SK-N-SH (cell line): Measurements from ENCODE around the gene POU6F2. TPM values are rescaled to one million over a fixed set of nuclear protein-coding genes. Genes with fewer than 3 reads are reported as not detected.

Experiments
- CTCF ChIA-PET: fragments of 300-600, 350-600 bp; formaldehyde crosslinking; extraction: SDS; loops from one replicate; lab custom pipeline; 2021; lab: Yijun Ruan, JAX
- POLR2A ChIA-PET: fragments of 350-600 bp; sonication (Branson Sonifier 250); formaldehyde crosslinking; extraction: SDS; loops from one replicate; lab custom pipeline; 2020; ENCODE audit warnings: antibody characterized with exemption, inconsistent platforms; lab: Yijun Ruan, JAX
- DNase-seq: peaks from one replicate; pipeline ENCODE4 v3.0.0; 2012
- H2AFZ ChIP-seq: fragments of 200-600 bp; sonication (generic); 2 replicates; pipeline ENCODE4 v1.8.1; 2016; ENCODE audit warnings: antibody characterized with exemption, mild to moderate bottlenecking, low read depth
- H3F3A ChIP-seq: fragments of 200-600 bp; sonication (generic); replicated peaks from 2 replicates; pipeline ENCODE3; 2016; ENCODE audit warnings: antibody characterized with exemption, mild to moderate bottlenecking; ENCODE audit not compliant: insufficient read depth
- H3K27ac ChIP-seq, 2 experiments: fragments of 200-500 bp in 1 of 2; fragments of 200-600 bp in 1 of 2; sonication (Bioruptor generic) in 1 of 2; sonication (generic), shearing (Covaris generic) in 1 of 2; 2 replicates each; pipeline versions ENCODE4 v1.5.1 to v1.6.1; 2014 to 2016; ENCODE audit warnings: low read depth in 2 of 2, inconsistent platforms in 1 of 2, low read length in 1 of 2, mild to moderate bottlenecking in 1 of 2, mixed read lengths in 1 of 2
- H3K27me3 ChIP-seq: fragments of 200-600 bp; sonication (generic), shearing (Covaris generic); 2 replicates; pipeline ENCODE4 v1.6.1; 2016; ENCODE audit warnings: mixed run types; ENCODE audit not compliant: insufficient read depth
- H3K36me3 ChIP-seq, 2 experiments: fragments of 200-500 bp in 1 of 2; fragments of 200-600 bp in 1 of 2; sonication (Bioruptor generic) in 1 of 2; sonication (generic) in 1 of 2; replicated peaks in 1 of 2; 2 replicates each; pipeline versions ENCODE3 to v1.5.1; 2014 to 2016; ENCODE audit warnings: low read length in 1 of 2, mild to moderate bottlenecking in 1 of 2; ENCODE audit not compliant: insufficient read depth in 2 of 2, control insufficient read depth in 1 of 2
- H3K4me1 ChIP-seq, 2 experiments: fragments of 200-500 bp in 1 of 2; fragments of 200-600 bp in 1 of 2; sonication (Bioruptor generic) in 1 of 2; sonication (generic), shearing (Covaris generic) in 1 of 2; 2 replicates each; pipeline versions ENCODE4 v1.5.1 to v1.6.1; 2014 to 2016; ENCODE audit warnings: low read depth in 1 of 2, low read length in 1 of 2, mixed run types in 1 of 2; ENCODE audit not compliant: insufficient read depth in 2 of 2, control insufficient read depth in 1 of 2
- H3K4me2 ChIP-seq: fragments of 200-600 bp; sonication (generic), shearing (Covaris generic); 2 replicates; pipeline ENCODE4 v1.6.1; 2017; ENCODE audit warnings: mixed run types
- H3K4me3 ChIP-seq, 2 experiments: fragments of 200-500 bp in 1 of 2; fragments of 200-600 bp in 1 of 2; sonication (Bioruptor generic) in 1 of 2; sonication (generic), shearing (Covaris generic) in 1 of 2; 2 replicates each; pipeline versions ENCODE4 v1.5.1 to v1.8.1; 2014 to 2016; ENCODE audit warnings: low read depth in 2 of 2, inconsistent platforms in 1 of 2, low read length in 1 of 2, mild to moderate bottlenecking in 1 of 2, mixed read lengths in 1 of 2, moderate library complexity in 1 of 2
- H3K79me2 ChIP-seq: fragments of 200-600 bp; sonication (generic); 2 replicates; pipeline ENCODE4 v1.8.1; 2017; ENCODE audit warnings: mild to moderate bottlenecking; ENCODE audit not compliant: insufficient read depth
- H3K9ac ChIP-seq: fragments of 200-600 bp; sonication (generic); 2 replicates; pipeline ENCODE4 v1.6.1; 2017; ENCODE audit warnings: mixed run types
- H3K9me2 ChIP-seq: fragments of 200-600 bp; sonication (generic); 2 replicates; pipeline ENCODE4 v1.6.1; 2017; ENCODE audit warnings: mixed run types
- H3K9me3 ChIP-seq: fragments of 200-600 bp; sonication (generic); 2 replicates; pipeline ENCODE4 v1.6.1; 2017; ENCODE audit warnings: mixed run types, mild to moderate bottlenecking, moderate library complexity
- H4K20me1 ChIP-seq: fragments of 200-600 bp; sonication (generic); 2 replicates; pipeline ENCODE4 v1.6.1; 2017; ENCODE audit warnings: mild to moderate bottlenecking, mixed run types; ENCODE audit not compliant: insufficient read depth
- CHD2 ChIP-seq: fragments of 150-350 bp; IDR thresholded peaks from 2 replicates; pipeline ENCODE4 v1.6.1; 2018; ENCODE audit warnings: low read length; ENCODE audit not compliant: partially characterized antibody
- CTCF ChIP-seq: fragments of 200-600 bp; sonication (generic); IDR thresholded peaks from 2 replicates; pipeline ENCODE4 v1.6.1; 2017; ENCODE audit warnings: antibody characterized with exemption, mild to moderate bottlenecking, moderate library complexity
- EP300 ChIP-seq, 2 experiments: IDR thresholded peaks; 2 replicates each; pipeline versions ENCODE4 v1.4.0 to v1.6.1; 2012; ENCODE audit warnings: borderline replicate concordance in 1 of 2, low read depth in 1 of 2, low read length in 1 of 2
- FOSL2 ChIP-seq: IDR thresholded peaks from 2 replicates; pipeline ENCODE4 v1.4.0; 2012; ENCODE audit warnings: low read depth, mild to moderate bottlenecking, moderate library complexity, borderline replicate concordance
- FOXJ3 ChIP-seq: sonication (generic); formaldehyde crosslinking; IDR thresholded peaks from 2 replicates; pipeline ENCODE4 v1.5.1; 2020; ENCODE audit warnings: mild to moderate bottlenecking, missing genetic modification reagents
- FOXM1 ChIP-seq: IDR thresholded peaks from 2 replicates; pipeline ENCODE4 v1.4.0; 2012; ENCODE audit warnings: low read depth, mild to moderate bottlenecking
- GATA2 ChIP-seq: sonication (generic); formaldehyde crosslinking; IDR thresholded peaks from 2 replicates; pipeline ENCODE4 v1.5.0; 2020; ENCODE audit warnings: mild to moderate bottlenecking, missing genetic modification reagents
- IRF3 ChIP-seq: fragments of 150-350 bp; IDR thresholded peaks from 2 replicates; pipeline ENCODE4 v1.6.1; 2016; ENCODE audit warnings: mild to moderate bottlenecking, low read depth, low read length
- JUND ChIP-seq: IDR thresholded peaks from 2 replicates; pipeline ENCODE4 v1.4.0; 2012
- MAX ChIP-seq: IDR thresholded peaks from 2 replicates; pipeline ENCODE4 v1.4.0; 2012; ENCODE audit warnings: low read depth
- MEF2A ChIP-seq: IDR thresholded peaks from 2 replicates; pipeline ENCODE4 v1.4.0; 2012; ENCODE audit warnings: low read depth, borderline replicate concordance
- NRF1 ChIP-seq: IDR thresholded peaks from 2 replicates; pipeline ENCODE4 v1.6.1; 2012; ENCODE audit warnings: low read depth, mild to moderate bottlenecking, low read length
- POLR2AphosphoS5 ChIP-seq: IDR thresholded peaks from 2 replicates; pipeline ENCODE4 v1.6.1; 2012; ENCODE audit warnings: low read depth, low read length
- RCOR1 ChIP-seq: fragments of 150-350 bp; IDR thresholded peaks from 2 replicates; pipeline ENCODE4 v1.6.1; 2017; ENCODE audit warnings: antibody characterized with exemption, low read length
- RFX5 ChIP-seq: IDR thresholded peaks from 2 replicates; pipeline ENCODE4 v1.6.1; 2012; ENCODE audit warnings: mild to moderate bottlenecking, improper control_type of control experiment, low read length
- SIN3A ChIP-seq: IDR thresholded peaks from 2 replicates; pipeline ENCODE4 v1.6.1; 2012; ENCODE audit warnings: low read depth, mild to moderate bottlenecking, low read length, moderate library complexity, borderline replicate concordance
- TAF1 ChIP-seq: IDR thresholded peaks from 2 replicates; pipeline ENCODE4 v1.6.1; 2012; ENCODE audit warnings: low read depth, mild to moderate bottlenecking, low read length, moderate library complexity, borderline replicate concordance
- TCF12 ChIP-seq: IDR thresholded peaks from 2 replicates; pipeline ENCODE4 v1.4.0; 2012
- TEAD4 ChIP-seq: IDR thresholded peaks from 2 replicates; pipeline ENCODE4 v1.4.0; 2012; ENCODE audit warnings: mild to moderate bottlenecking, borderline replicate concordance; ENCODE audit not compliant: insufficient read depth
- WGBS: methylation state at CpG from one replicate; pipeline ENCODE4 v1.1.6; 2017; ENCODE audit warnings: low lambda C conversion rate; 5-methylcytosine and 5-hydroxymethylcytosine counted together
- polyA plus RNA-seq, 3 experiments: library from polyadenylated mRNA; depleted of rRNA; stranded (reverse); fragments of >200 nt; gene quantifications; 2 replicates each; pipeline ENCODE4 v1.2.3, GENCODE V29; 2012

POU6F2 gene
- polyA plus RNA-seq, 1 of the 3 experiments (the other 2 are of a cell fraction) = under 0.01 TPM

- WGBS = 47% methylated on average over 3 of the region's 3 CpGs
- H3K27me3 ChIP-seq = no peaks in the 10 kb centered on the region
- H3K9me3 ChIP-seq = no peaks in the 10 kb centered on the region
- H4K20me1 ChIP-seq = no peaks in the 10 kb centered on the region
- H3K79me2 ChIP-seq = no peaks in the 10 kb centered on the region
- no peaks in the 10 kb centered on the region for H3K36me3 ChIP-seq
- H3F3A ChIP-seq = peaks cover 6% of the 10 kb centered on the region
- H3K9ac ChIP-seq = no peak overlapping the region
- no peak overlapping the region for H3K4me2 ChIP-seq
- no peak for DNase-seq
- H3K4me1 ChIP-seq = peaks cover 0 to 10% of the 10 kb centered on the region in 2 experiments; a peak in 1 of 4 replicates
- H2AFZ ChIP-seq = no peak overlapping the region
- no peak overlapping the region for H3K27ac ChIP-seq
- H3K9me2 ChIP-seq = no peaks in the 10 kb centered on the region
- TF ChIP-seq MEF2A (no peak), RFX5 (no peak), EP300 (IDR thresholded peaks at IDR 0.05; ENCODE audit: borderline replicate concordance in 1 of 2, low read depth in 1 of 2, low read length in 1 of 2) (no peak), NRF1 (no peak), GATA2 (no peak), TCF12 (no peak), FOSL2 (no peak), MAX (no peak), TEAD4 (no peak), TAF1 (no peak), FOXM1 (no peak), CHD2 (no peak), RCOR1 (no peak), FOXJ3 (no peak), IRF3 (no peak), JUND (no peak), SIN3A (no peak), POLR2AphosphoS5 (no peak), CTCF (no peak)
- TF ChIP-seq, all 33 proteins: peak for 0
- ChIA-PET CTCF (interaction anchor here (1.0 to 2.3 kb wide), 3 partner anchors 19 to 1090 kb away, joined by 3 to 6 read pairs (median 3); no protein-coding TSS in a partner anchor), POLR2A (no interaction called here)
- no peak overlapping the region for H3K4me3 ChIP-seq
These were observed 523.6 kb downstream of the POU6F2 start for GRCh38 chr7:39501358-39501757.
